GM06990 (cell line): ENCODE data around the gene CLTA.

Experiments
- DNase-seq: peaks from one replicate; pipeline ENCODE4 v3.0.0-alpha.2; 2011; ENCODE audit not compliant: insufficient read length; ENCODE audit errors: extremely low read depth
- H3K27me3 ChIP-seq: replicated peaks from 2 replicates; pipeline ENCODE4 v1.6.0; 2011; ENCODE audit warnings: low read length; ENCODE audit not compliant: control insufficient read depth, insufficient read depth
- H3K36me3 ChIP-seq: 2 replicates; pipeline ENCODE4 v1.5.1; 2011; ENCODE audit warnings: low read length; ENCODE audit not compliant: control insufficient read depth, insufficient read depth
- H3K4me3 ChIP-seq: replicated peaks from 2 replicates; pipeline ENCODE4 v1.5.1; 2011; ENCODE audit warnings: low read depth, mild to moderate bottlenecking, control low read depth, low read length
- TF ChIP-seq, protein P1 (sequence below): IDR thresholded peaks from 2 replicates; pipeline ENCODE4 v1.5.1; 2011; ENCODE audit warnings: low read length, control low read depth, mild to moderate bottlenecking, inconsistent platforms; ENCODE audit not compliant: insufficient read depth, poor library complexity, severe bottlenecking

CLTA gene

DNA sequence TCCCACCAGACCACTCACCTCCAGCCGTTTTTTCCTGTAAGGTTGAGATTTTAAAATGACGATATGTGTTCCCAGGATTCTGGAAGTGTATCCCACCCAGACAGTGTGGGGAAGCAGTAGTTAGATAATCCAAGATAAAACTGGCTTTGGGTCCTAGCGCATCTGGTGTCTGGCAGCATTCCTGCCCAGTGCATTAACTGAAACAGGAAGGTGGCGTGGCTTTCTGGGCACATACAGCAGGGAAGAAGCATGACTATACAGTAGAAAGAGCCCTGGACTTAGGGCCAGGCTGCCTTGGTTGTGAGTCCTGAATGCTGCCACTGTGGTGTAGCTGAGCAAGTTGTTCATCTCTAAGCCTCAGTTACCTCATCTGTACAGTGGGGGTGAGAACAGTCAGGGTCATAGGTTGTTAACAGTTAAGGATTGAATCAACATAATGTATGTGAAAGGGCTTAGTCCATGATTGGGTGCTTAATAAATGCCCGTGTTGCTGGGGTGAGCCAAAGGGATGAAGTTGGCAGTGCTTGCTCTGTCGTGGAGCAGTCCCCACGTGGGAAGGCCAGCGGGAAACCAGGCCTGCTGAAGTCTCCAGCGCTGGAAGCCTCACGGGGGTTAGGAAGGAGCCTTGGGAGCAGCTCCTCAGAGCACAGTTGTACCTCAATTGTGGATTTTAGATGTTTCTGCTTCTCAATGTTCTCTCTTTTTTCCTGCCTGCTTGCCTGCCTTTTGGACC, 18.0 kb downstream of the CLTA start:
- H3K4me3 ChIP-seq = no peak overlapping the region
- TF ChIP-seq, protein P1, sequence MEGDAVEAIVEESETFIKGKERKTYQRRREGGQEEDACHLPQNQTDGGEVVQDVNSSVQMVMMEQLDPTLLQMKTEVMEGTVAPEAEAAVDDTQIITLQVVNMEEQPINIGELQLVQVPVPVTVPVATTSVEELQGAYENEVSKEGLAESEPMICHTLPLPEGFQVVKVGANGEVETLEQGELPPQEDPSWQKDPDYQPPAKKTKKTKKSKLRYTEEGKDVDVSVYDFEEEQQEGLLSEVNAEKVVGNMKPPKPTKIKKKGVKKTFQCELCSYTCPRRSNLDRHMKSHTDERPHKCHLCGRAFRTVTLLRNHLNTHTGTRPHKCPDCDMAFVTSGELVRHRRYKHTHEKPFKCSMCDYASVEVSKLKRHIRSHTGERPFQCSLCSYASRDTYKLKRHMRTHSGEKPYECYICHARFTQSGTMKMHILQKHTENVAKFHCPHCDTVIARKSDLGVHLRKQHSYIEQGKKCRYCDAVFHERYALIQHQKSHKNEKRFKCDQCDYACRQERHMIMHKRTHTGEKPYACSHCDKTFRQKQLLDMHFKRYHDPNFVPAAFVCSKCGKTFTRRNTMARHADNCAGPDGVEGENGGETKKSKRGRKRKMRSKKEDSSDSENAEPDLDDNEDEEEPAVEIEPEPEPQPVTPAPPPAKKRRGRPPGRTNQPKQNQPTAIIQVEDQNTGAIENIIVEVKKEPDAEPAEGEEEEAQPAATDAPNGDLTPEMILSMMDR = no peak
- no peak for DNase-seq
- peaks cover 50% of the 10 kb centered on the region for H3K36me3 ChIP-seq
- no peaks in the 10 kb centered on the region for H3K27me3 ChIP-seq

DNA sequence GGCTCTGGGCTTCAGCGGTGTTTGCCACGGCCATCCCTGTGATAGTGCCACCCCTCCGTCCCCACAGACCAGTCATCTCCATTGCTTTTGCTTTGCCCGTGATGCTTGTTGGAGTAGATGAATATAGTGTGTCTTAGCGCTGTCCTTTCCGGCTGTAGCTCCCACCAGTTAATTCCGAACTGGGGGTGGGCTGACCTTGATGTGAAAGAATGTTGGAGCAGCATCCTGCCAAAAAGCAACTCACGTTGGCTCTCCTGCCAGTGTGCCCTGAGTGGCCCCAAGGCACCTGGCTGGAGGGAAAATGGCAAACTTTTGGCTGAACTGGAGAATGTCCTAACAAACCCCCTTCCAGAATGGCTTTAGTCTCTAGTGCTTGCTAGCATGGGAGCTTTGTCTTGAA, 20.0 kb downstream of the CLTA start:
- no peak for DNase-seq
- Histone ChIP-seq H3K27me3 (no peaks in the 10 kb centered on the region), H3K4me3 (no peak overlapping the region), H3K36me3 (peaks cover 47% of the 10 kb centered on the region)
- TF ChIP-seq, protein P1 = no peak

DNA sequence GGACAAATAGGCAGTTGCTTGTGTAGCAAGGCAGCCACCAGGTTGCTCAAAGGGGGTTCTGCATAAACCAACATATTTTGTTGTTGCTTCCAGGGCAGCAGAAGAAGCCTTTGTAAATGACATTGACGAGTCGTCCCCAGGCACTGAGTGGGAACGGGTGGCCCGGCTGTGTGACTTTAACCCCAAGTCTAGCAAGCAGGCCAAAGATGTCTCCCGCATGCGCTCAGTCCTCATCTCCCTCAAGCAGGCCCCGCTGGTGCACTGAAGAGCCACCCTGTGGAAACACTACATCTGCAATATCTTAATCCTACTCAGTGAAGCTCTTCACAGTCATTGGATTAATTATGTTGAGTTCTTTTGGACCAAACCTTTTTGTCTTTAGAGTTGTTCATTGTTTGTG, 20.8 kb downstream of the CLTA start:
- no peak for DNase-seq
- Histone ChIP-seq H3K4me3 (no peak overlapping the region), H3K27me3 (no peaks in the 10 kb centered on the region), H3K36me3 (peaks cover 44% of the 10 kb centered on the region)
- TF ChIP-seq, protein P1 = no peak

DNA sequence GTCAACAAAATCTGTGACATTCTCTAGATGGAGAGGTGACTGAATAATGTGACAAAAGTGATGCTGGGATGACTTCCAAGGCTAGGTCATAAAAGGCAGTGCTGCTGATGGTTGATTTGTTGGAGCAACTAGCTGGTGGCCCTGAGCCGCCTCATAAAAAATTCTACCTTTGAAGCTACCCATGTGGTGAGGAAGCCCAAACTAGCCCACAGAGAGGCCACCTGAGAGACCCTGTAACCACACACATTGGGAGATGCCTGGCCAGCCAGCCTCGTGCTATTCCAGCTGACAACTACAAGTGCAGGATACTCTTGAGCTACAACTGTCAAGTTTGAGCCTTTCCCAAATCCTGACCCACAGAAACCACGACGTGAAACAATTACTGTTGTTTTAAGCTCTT, 22.7 kb downstream of the CLTA start:
- TF ChIP-seq, protein P1 = no peak

DNA sequence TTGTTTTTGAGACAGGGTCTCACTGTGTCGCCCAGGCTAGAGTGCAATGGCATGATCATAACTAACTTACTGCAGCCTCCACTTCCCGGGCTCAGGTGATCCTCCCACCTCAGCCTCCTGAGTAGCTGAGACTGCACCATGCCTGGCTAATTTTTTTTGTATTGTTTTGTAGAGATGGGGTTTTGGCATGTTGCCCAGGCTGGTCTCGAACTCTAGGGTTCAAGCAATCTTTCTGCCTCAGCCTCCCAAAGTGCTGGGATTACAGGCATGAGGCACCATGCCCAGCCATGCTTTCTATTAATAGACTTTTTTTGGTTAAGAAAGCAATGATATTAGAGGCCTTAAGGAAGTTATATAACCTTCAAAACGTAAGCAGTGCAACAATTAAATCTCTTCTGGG, 23.3 kb downstream of the CLTA start:
- no peak for DNase-seq
- H3K27me3 ChIP-seq = no peaks in the 10 kb centered on the region
- H3K4me3 ChIP-seq = no peak overlapping the region
- TF ChIP-seq, protein P1 = no peak
- H3K36me3 ChIP-seq = peaks cover 37% of the 10 kb centered on the region

More for the DNA sequence above, 22.7 kb downstream of the CLTA start:
- Histone ChIP-seq H3K36me3 (peaks cover 38% of the 10 kb centered on the region), H3K4me3 (no peak overlapping the region), H3K27me3 (no peaks in the 10 kb centered on the region)
- no peak for DNase-seq

DNA sequence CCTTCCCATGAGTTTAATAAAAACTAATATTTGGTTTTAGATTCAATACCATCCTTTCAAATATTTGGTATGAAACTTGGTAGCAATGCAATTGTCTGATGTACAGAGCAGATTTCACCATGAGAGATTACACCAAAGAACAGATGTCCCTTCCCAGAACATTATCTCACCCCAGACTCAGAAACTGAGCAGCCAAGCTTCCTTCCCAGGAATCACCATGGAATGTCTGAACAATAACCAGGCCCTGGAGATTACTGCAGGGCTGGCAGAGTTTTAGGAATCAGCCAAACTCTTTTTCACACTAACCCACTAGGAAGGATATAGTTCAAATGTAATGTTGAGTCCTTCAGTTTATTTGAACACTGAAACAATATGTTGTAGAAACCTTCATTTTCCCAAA, 23.9 kb downstream of the CLTA start:
- Histone ChIP-seq H3K36me3 (peaks cover 39% of the 10 kb centered on the region), H3K27me3 (no peaks in the 10 kb centered on the region)

More for the DNA sequence above, 23.9 kb downstream of the CLTA start:
- no peak overlapping the region for H3K4me3 ChIP-seq
- DNase-seq = no peak
- TF ChIP-seq, protein P1 = no peak
